ENCODE results near the gene NUDT9. TPM values are rescaled to one million over a fixed set of nuclear protein-coding genes. Genes with fewer than 3 reads are reported as not detected.
"Not testable (repeated sequence)": the region's sequence is repeated elsewhere in the genome, so short reads cannot be mapped to it uniquely, and the experiment has no call there.

NUDT9 gene
- total RNA-seq, 1 donor from 2014 or later: 43.9 TPM

- H3K9me3 ChIP-seq: no peaks in the 10 kb centered on the region
- no peak overlapping the region for H3K27ac ChIP-seq
- H3K27me3 ChIP-seq: no peaks in the 10 kb centered on the region
- no peaks in the 10 kb centered on the region for H3K36me3 ChIP-seq
- TF ChIP-seq, protein P1, sequence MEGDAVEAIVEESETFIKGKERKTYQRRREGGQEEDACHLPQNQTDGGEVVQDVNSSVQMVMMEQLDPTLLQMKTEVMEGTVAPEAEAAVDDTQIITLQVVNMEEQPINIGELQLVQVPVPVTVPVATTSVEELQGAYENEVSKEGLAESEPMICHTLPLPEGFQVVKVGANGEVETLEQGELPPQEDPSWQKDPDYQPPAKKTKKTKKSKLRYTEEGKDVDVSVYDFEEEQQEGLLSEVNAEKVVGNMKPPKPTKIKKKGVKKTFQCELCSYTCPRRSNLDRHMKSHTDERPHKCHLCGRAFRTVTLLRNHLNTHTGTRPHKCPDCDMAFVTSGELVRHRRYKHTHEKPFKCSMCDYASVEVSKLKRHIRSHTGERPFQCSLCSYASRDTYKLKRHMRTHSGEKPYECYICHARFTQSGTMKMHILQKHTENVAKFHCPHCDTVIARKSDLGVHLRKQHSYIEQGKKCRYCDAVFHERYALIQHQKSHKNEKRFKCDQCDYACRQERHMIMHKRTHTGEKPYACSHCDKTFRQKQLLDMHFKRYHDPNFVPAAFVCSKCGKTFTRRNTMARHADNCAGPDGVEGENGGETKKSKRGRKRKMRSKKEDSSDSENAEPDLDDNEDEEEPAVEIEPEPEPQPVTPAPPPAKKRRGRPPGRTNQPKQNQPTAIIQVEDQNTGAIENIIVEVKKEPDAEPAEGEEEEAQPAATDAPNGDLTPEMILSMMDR (IDR thresholded peaks at IDR 0.05): no peak
- intact Hi-C loops (cut with DNase I): no loop called here
- peaks cover 8% of the 10 kb centered on the region for H3K4me1 ChIP-seq
- H3K4me3 ChIP-seq: no peak overlapping the region
- DNase-seq: no peak
- ATAC-seq: no peak
These were observed 5.4 kb upstream of the NUDT9 start for GRCh38 chr4:87416965-87417364.

DNA sequence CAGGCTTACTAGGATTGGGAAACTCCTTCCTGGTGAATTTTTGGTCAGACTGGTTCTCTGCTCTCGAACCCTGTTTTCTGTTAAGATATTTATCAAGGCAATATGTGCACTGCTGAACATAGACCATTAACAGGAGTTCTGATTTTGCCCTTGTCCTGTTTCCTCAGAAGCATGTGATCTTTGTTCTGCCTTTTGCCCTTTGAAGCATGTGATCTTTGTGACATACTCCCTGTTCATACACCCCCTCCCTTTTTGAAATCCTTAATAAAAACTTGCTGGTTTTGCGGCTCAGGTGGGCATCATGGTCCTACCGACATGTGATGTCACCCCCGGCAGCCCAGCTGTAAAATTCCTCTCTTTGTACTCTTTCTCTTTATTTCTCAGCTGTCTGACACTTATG lies 4.0 kb upstream of the NUDT9 start:
- intact Hi-C loops (cut with DNase I); H3K36me3 ChIP-seq; H3K4me3 ChIP-seq; H3K27me3 ChIP-seq; DNase-seq; H3K9me3 ChIP-seq; ATAC-seq; H3K27ac ChIP-seq: not testable (repeated sequence)
- peaks cover 12% of the 10 kb centered on the region for H3K4me1 ChIP-seq

DNA sequence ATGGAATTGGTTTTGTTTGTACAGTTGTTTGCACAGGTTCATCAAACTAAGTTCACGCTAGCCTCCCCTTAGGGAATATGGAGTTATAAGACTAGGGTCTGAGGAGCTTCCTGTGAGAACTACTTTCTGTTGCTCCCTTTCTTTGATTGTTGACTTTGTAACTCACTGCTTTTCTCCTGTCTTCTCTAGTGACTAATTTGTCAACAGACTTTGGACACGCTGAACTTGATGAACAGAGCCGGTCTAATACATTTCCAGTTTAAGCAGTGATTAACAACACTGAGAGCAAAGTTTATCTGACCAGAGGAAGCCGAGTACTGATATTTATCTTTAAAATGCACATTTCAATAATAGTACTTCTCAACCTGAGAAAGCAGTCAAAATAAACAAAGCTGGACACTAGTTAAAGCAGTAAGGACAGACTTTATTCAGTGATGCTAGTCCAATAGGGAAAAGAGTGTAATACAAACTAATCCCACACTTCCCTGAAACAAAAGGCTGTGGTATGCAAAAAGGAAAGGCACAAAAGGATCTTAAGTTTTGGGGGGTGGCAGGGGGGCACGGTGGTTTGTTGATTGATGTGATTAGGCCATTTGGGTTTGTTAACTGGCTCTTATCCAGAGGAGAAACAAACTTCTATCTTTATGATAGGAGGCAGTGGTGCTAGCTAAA lies 2.7 kb upstream of the NUDT9 start:
- no peak for ATAC-seq
- intact Hi-C loops (cut with DNase I): no loop called here
- no peak for DNase-seq
- TF ChIP-seq, protein P1 (IDR thresholded peaks at IDR 0.05): no peak
- H3K4me1 ChIP-seq: peaks cover 24% of the 10 kb centered on the region
- H3K27me3 ChIP-seq: no peaks in the 10 kb centered on the region
- no peaks in the 10 kb centered on the region for H3K9me3 ChIP-seq
- H3K36me3 ChIP-seq: no peaks in the 10 kb centered on the region
- H3K4me3 ChIP-seq: no peak overlapping the region
- no peak overlapping the region for H3K27ac ChIP-seq

GRCh38 chr4:87420276-87420830 lies 2.0 kb upstream of the NUDT9 start:
- no peak for DNase-seq
- ATAC-seq: no peak
- H3K27ac ChIP-seq: no peak overlapping the region
- no peaks in the 10 kb centered on the region for H3K27me3 ChIP-seq
- no peak overlapping the region for H3K4me3 ChIP-seq
- H3K4me1 ChIP-seq: peaks cover 30% of the 10 kb centered on the region
- no peaks in the 10 kb centered on the region for H3K9me3 ChIP-seq
- TF ChIP-seq, protein P1 (IDR thresholded peaks at IDR 0.05): no peak
- intact Hi-C loops (cut with DNase I): no loop called here
- H3K36me3 ChIP-seq: no peaks in the 10 kb centered on the region

GRCh38 chr4:87423317-87424098 lies 1.1 kb downstream of the NUDT9 start:
- ATAC-seq (no peak), DNase-seq (no peak)
- intact Hi-C loops (cut with DNase I): no loop called here
- Histone ChIP-seq H3K27me3 (no peaks in the 10 kb centered on the region), H3K36me3 (no peaks in the 10 kb centered on the region), H3K4me1 (peaks cover 30% of the 10 kb centered on the region), H3K4me3 (peak overlapping the region; percentile 94), H3K27ac (peak overlapping the region; percentile 96), H3K9me3 (no peaks in the 10 kb centered on the region)
- TF ChIP-seq, protein P1 (IDR thresholded peaks at IDR 0.05): no peak

GRCh38 chr4:87424099-87424543 lies 1.7 kb downstream of the NUDT9 start:
- H3K27me3 ChIP-seq; H3K27ac ChIP-seq; ATAC-seq; H3K9me3 ChIP-seq; H3K36me3 ChIP-seq; DNase-seq; intact Hi-C loops (cut with DNase I): not testable (repeated sequence)
- H3K4me3 ChIP-seq: peak overlapping the region; percentile 94
- peaks cover 30% of the 10 kb centered on the region for H3K4me1 ChIP-seq

Measured in upper lobe of right lung (tissue), 1 donor.